K562 (cell line): Measurements from ENCODE around the gene GORASP1. TPM values are rescaled to one million over a fixed set of nuclear protein-coding genes. Genes with fewer than 3 reads are reported as not detected.

Experiments used
- ATAC-seq: fragments of 200-7000 bp; cut with Tn5 transposase; 3 replicates; pipeline ENCODE4 v1.9.1; 2020; ENCODE audit warnings: moderate library complexity
- BruUV-seq: library from RNA; stranded (reverse); fragments of 400-500 nt; replicated peaks from 2 replicates; lab custom pipeline; 2021; lab: Mats Ljungman, UMichigan
- CTCF ChIA-PET: fragments of 300-600 bp; formaldehyde crosslinking; extraction: SDS; loops from one replicate; lab custom pipeline; 2021; ENCODE audit warnings: low intra/inter-chr PET ratio; lab: Yijun Ruan, JAX
- POLR2A ChIA-PET: fragments of 300-600, 350-650 bp; sonication (Branson Sonifier 250); formaldehyde crosslinking; extraction: SDS; loops from one replicate; lab custom pipeline; 2021; ENCODE audit warnings: antibody characterized with exemption, inconsistent platforms; lab: Yijun Ruan, JAX
- DNase-seq, 4 experiments: peaks; one replicate each; pipeline versions ENCODE4 v3.0.0 to v3.0.0-alpha.2; 2011 to 2018; ENCODE audit warnings: low spot score in 3 of 4, mixed read lengths in 3 of 4; ENCODE audit errors: extremely low read depth in 1 of 4
- FAIRE-seq: peaks from 2 replicates; lab custom pipeline; 2011; peaks lifted over from hg19 to GRCh38; lab: Jason Lieb, UNC
- H2AFZ ChIP-seq: 2 replicates; pipeline ENCODE4 v1.6.0; 2011; ENCODE audit warnings: low read depth, low read length, control low read depth, inconsistent platforms
- H3K27ac ChIP-seq: fragments of 200-600 bp; 3 replicates; pipeline ENCODE4 v1.8.0; 2011; ENCODE audit warnings: low read depth, mild to moderate bottlenecking, control low read depth, inconsistent platforms, low read length, moderate library complexity, mixed read lengths; ENCODE audit errors: extremely low read depth
- H3K27me3 ChIP-seq, 2 experiments: fragments of 300-600 bp in 1 of 2; 2 replicates in 1 of 2; 3 replicates in 1 of 2; pipeline versions ENCODE4 v1.6.0 to v1.8.0; 2011; ENCODE audit warnings: inconsistent platforms in 2 of 2, low read length in 2 of 2, mild to moderate bottlenecking in 1 of 2, mixed read lengths in 1 of 2, moderate library complexity in 1 of 2; ENCODE audit not compliant: control insufficient read depth in 2 of 2, insufficient read depth in 2 of 2
- H3K36me3 ChIP-seq: fragments of 300-600 bp; 3 replicates; pipeline ENCODE4 v1.8.0; 2011; ENCODE audit warnings: mild to moderate bottlenecking, low read length, inconsistent platforms; ENCODE audit not compliant: control insufficient read depth, insufficient read depth
- H3K4me1 ChIP-seq, 2 experiments: fragments of 200-600 bp in 1 of 2; replicated peaks in 1 of 2; 2 replicates in 1 of 2; 3 replicates in 1 of 2; pipeline versions ENCODE4 v1.5.1 to v1.8.0; 2011; ENCODE audit warnings: inconsistent platforms in 2 of 2, low read length in 2 of 2, mild to moderate bottlenecking in 1 of 2, mixed read lengths in 1 of 2, moderate library complexity in 1 of 2; ENCODE audit not compliant: control insufficient read depth in 2 of 2, insufficient read depth in 2 of 2
- H3K4me2 ChIP-seq: 2 replicates; pipeline ENCODE4 v1.6.1; 2011; ENCODE audit warnings: low read length, control low read depth, inconsistent platforms, mixed read lengths; ENCODE audit not compliant: insufficient read depth
- H3K4me3 ChIP-seq: fragments of 200-600 bp; sonication (generic), shearing (Covaris generic); 2 replicates; pipeline ENCODE4 v1.5.1; 2016; ENCODE audit warnings: control low read depth, inconsistent platforms
- H3K79me2 ChIP-seq: fragments of 200-600 bp; 3 replicates; pipeline ENCODE4 v1.8.0; 2011; ENCODE audit warnings: low read length, inconsistent platforms; ENCODE audit not compliant: control insufficient read depth, insufficient read depth
- H3K9ac ChIP-seq, 2 experiments: 2 replicates each; pipeline versions ENCODE4 v1.6.0 to v1.6.1; 2011; ENCODE audit warnings: low read depth in 2 of 2, low read length in 2 of 2, control low read depth in 1 of 2, inconsistent platforms in 1 of 2, mild to moderate bottlenecking in 1 of 2, mixed read lengths in 1 of 2; ENCODE audit not compliant: insufficient read depth in 1 of 2
- H3K9me1 ChIP-seq: one replicate; pipeline ENCODE4 v1.6.0; 2011; ENCODE audit warnings: inconsistent platforms, mild to moderate bottlenecking, low read length, moderate library complexity; ENCODE audit not compliant: control insufficient read depth, insufficient read depth
- H3K9me3 ChIP-seq: replicated peaks from 2 replicates; pipeline ENCODE4 v1.5.1; 2011; ENCODE audit warnings: low read depth, low read length, inconsistent platforms; ENCODE audit not compliant: control insufficient read depth, insufficient read depth
- H4K20me1 ChIP-seq: replicated peaks from 2 replicates; pipeline ENCODE4 v1.6.1; 2011; ENCODE audit warnings: low read length, inconsistent platforms, mixed read lengths; ENCODE audit not compliant: control insufficient read depth, insufficient read depth
- BMI1 ChIP-seq: fragments of 150-350 bp; IDR thresholded peaks from 2 replicates; pipeline ENCODE4 v1.6.1; 2014; ENCODE audit warnings: low read length
- GATAD2A ChIP-seq: fragments of 450-650 bp; IDR thresholded peaks from 2 replicates; pipeline ENCODE4 v1.6.1; 2017
- HNRNPLL ChIP-seq: fragments of 200-400 bp; formaldehyde crosslinking; IDR thresholded peaks from 2 replicates; pipeline ENCODE4 v1.6.1; 2017; ENCODE audit warnings: low read length, low read depth, mild to moderate bottlenecking; ENCODE audit not compliant: poor library complexity, severe bottlenecking
- HSF4 ChIP-seq: fragments of 250-450 bp; sonication (Bioruptor Pico); IDR thresholded peaks from 2 replicates; pipeline ENCODE4 v2.1.2; 2022; ENCODE audit warnings: mild to moderate bottlenecking, moderate library complexity, borderline replicate concordance
- MED1 ChIP-seq: sonication (generic); formaldehyde crosslinking; IDR thresholded peaks from 2 replicates; pipeline ENCODE4 v1.8.1; 2023; ENCODE audit warnings: missing genetic modification reagents, borderline replicate concordance
- NFIX ChIP-seq: fragments of 250-450 bp; sonication (Bioruptor Pico); IDR thresholded peaks from 2 replicates; pipeline ENCODE4 v1.4.0; 2020; ENCODE audit warnings: low read depth, mild to moderate bottlenecking, moderate library complexity
- RUNX1 ChIP-seq: sonication (generic); IDR thresholded peaks from 2 replicates; pipeline ENCODE4 v1.6.1; 2016; ENCODE audit warnings: antibody characterized with exemption, low read depth
- SNAPC5 ChIP-seq: fragments of 250-450 bp; sonication (Bioruptor Pico); IDR thresholded peaks from 2 replicates; pipeline ENCODE4 v1.8.0; 2021; ENCODE audit warnings: moderate library complexity, mild to moderate bottlenecking, inconsistent platforms
- THAP7 ChIP-seq: fragments of 250-450 bp; sonication (Bioruptor Pico); IDR thresholded peaks from 2 replicates; pipeline ENCODE4 v1.5.0; 2021
- WGBS: fragments of 100-300 bp; shearing (Covaris generic); methylation state at CpG from one replicate; pipeline ENCODE4 v1.1.6; 2016; ENCODE audit warnings: low coverage, mixed read lengths; ENCODE audit not compliant: insufficient coverage; ENCODE audit errors: missing lambda C conversion rate; 5-methylcytosine and 5-hydroxymethylcytosine counted together
- in situ Hi-C: fragments of 300-500 bp; cut with MboI; formaldehyde crosslinking; loops from 4 replicates; pipeline ENCODE4 v1.15.0; 2018; ENCODE audit warnings: inconsistent platforms, mixed read lengths
- intact Hi-C: fragments of 100-400 bp; cut with micrococcal nuclease; formaldehyde crosslinking; loops from 2 replicates; pipeline ENCODE4 v1.14.2; 2022
- polyA plus RNA-seq, 8 experiments: library from polyadenylated mRNA; depleted of rRNA in 4 of 8; stranded (reverse) in 5 of 8; unstranded in 3 of 8; fragments of >200 nt; fragmentation: Nextera tagmentation in 2 of 8; fragmentation: Illumina TruSeq in 1 of 8; extraction: Ambion mirVana in 2 of 8; extraction: Trizol in 1 of 8; gene quantifications; 2 replicates each; pipeline versions ENCODE4 v1.2.1 to v1.2.3, GENCODE V29; 2011 to 2014; ENCODE audit warnings: inconsistent platforms in 1 of 8, missing spikeins in 1 of 8
- total RNA-seq, 7 experiments: library from RNA; depleted of rRNA in 6 of 7; stranded (reverse); fragments of >200 nt in 6 of 7; fragmentation: Illumina TruSeq in 2 of 7; extraction: Trizol in 2 of 7; gene quantifications; 2 replicates each; pipeline versions ENCODE4 v1.2.1 to v1.2.3, GENCODE V29; 2011 to 2021; ENCODE audit warnings: low replicate concordance in 1 of 7
- TF ChIP-seq, protein P1 (sequence below): sonication (generic); formaldehyde crosslinking; IDR thresholded peaks from 2 replicates; pipeline ENCODE4 v1.8.0; 2022; ENCODE audit warnings: mild to moderate bottlenecking, missing genetic modification reagents
- TF ChIP-seq, protein P2 (sequence below): fragments of 250-450 bp; sonication (Bioruptor Pico); IDR thresholded peaks from 2 replicates; pipeline ENCODE4 v1.5.0; 2021

Gene GORASP1
- total and polyA plus RNA-seq, 9 of the 15 experiments (the other 6 are each of a cell fraction or from before 2014, with no cell fraction given), result 8.4 to 87.9 (median 67.6) TPM

GRCh38 chr3:39156421-39156820 is 49.0 kb upstream of the GORASP1 start:
- no peak overlapping the region for H3K27ac ChIP-seq
- H3K9me3 ChIP-seq, result no peaks in the 10 kb centered on the region
- ATAC-seq, result no peak
- no peaks in the 10 kb centered on the region; a peak in 1 of 5 replicates for H3K27me3 ChIP-seq
- POLR2A ChIA-PET, result interaction anchor here (0.6 to 0.9 kb wide), 3 partner anchors 9 to 17 kb away, joined by 3 to 4 read pairs (median 4); no protein-coding TSS in a partner anchor
- WGBS, result 55% methylated on average over 4 of the region's 4 CpGs
- H3K4me3 ChIP-seq, result no peak overlapping the region
- BruUV-seq, result no TSS peak
- TF ChIP-seq RUNX1 (no peak), THAP7 (CRISPR knock-in tag) (no peak), GATAD2A (no peak), MED1 (CRISPR knock-in tag) (no peak), NFIX (no peak), BMI1 (no peak), HSF4 (CRISPR knock-in tag) (no peak), HNRNPLL (no peak), SNAPC5 (CRISPR knock-in tag) (no peak)
- TF ChIP-seq, protein P1, sequence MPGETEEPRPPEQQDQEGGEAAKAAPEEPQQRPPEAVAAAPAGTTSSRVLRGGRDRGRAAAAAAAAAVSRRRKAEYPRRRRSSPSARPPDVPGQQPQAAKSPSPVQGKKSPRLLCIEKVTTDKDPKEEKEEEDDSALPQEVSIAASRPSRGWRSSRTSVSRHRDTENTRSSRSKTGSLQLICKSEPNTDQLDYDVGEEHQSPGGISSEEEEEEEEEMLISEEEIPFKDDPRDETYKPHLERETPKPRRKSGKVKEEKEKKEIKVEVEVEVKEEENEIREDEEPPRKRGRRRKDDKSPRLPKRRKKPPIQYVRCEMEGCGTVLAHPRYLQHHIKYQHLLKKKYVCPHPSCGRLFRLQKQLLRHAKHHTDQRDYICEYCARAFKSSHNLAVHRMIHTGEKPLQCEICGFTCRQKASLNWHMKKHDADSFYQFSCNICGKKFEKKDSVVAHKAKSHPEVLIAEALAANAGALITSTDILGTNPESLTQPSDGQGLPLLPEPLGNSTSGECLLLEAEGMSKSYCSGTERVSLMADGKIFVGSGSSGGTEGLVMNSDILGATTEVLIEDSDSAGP, result no peak
- TF ChIP-seq, protein P2, sequence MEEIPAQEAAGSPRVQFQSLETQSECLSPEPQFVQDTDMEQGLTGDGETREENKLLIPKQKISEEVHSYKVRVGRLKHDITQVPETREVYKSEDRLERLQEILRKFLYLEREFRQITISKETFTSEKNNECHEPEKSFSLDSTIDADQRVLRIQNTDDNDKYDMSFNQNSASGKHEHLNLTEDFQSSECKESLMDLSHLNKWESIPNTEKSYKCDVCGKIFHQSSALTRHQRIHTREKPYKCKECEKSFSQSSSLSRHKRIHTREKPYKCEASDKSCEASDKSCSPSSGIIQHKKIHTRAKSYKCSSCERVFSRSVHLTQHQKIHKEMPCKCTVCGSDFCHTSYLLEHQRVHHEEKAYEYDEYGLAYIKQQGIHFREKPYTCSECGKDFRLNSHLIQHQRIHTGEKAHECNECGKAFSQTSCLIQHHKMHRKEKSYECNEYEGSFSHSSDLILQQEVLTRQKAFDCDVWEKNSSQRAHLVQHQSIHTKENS (CRISPR knock-in tag), result no peak
- TF ChIP-seq, all 486 proteins: peak for 0
- in situ Hi-C loops (no loop called here), intact Hi-C loops (no loop called here)
- Histone ChIP-seq H3K4me1 (peaks cover 24 to 37% of the 10 kb centered on the region in 2 experiments), H3K9me1 (peaks cover 10% of the 10 kb centered on the region), H3K4me2 (no peak overlapping the region), H3K79me2 (peaks cover 23% of the 10 kb centered on the region), H4K20me1 (peaks cover 12% of the 10 kb centered on the region), H3K9ac (no peak overlapping the region), H3K36me3 (peaks cover 4% of the 10 kb centered on the region; the same call in 1 of the 3 replicates), H2AFZ (no peak overlapping the region)
- CTCF ChIA-PET, result no interaction called here
- FAIRE-seq (no peak), DNase-seq (no peak)
